DOHH2 (cell line): ENCODE data around the gene PAK2.

Source experiments
- EZH2phosphoT487 ChIP-seq: fragments of 200-600 bp; sonication (generic); IDR thresholded peaks from 2 replicates; pipeline ENCODE4 v1.6.1; 2017; ENCODE audit warnings: borderline replicate concordance, mild to moderate bottlenecking, antibody characterized with exemption, low read length, moderate library complexity, mixed read lengths
- TF ChIP-seq, protein P1 (sequence below): fragments of 200-600 bp; sonication (generic); IDR thresholded peaks from one replicate; pipeline ENCODE4 v1.5.1; 2014; ENCODE audit warnings: antibody characterized with exemption, mild to moderate bottlenecking, low read depth, low read length; ENCODE audit not compliant: poor library complexity, severe bottlenecking

DNA sequence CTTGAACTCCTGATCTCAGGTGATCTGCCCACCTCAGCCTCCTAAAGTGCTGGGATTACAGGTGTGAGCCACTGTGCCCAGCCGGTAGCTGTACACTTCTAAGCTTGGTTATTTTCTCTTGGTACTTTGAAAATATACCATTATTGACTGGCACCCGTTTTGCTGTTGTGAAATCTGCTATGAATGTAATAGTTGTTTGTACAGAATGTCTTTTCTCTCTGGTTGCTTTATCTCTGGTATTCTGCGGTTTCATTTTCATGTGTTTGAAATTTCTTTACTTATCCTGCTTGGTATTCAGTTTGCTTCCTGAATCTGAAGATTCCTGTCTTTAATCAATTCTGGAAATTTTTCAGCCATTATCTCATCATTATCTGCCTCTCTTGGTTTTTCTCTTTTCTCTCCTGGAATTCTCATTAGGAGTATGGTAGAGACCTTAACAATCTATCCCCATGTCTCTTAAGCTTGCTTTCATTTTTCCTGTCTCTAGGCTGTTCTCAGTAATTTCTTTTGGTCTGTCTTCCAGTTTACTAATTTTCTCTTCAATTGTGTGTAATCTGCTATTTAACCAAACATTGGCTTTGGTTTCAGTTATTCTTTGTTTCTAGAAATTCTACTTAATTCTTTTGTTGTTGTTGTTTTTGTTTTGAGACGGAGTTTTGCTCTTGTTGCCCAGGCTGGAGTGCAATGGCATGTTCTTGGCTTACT, 2.8 kb upstream of the PAK2 start:
- TF ChIP-seq, protein P1, sequence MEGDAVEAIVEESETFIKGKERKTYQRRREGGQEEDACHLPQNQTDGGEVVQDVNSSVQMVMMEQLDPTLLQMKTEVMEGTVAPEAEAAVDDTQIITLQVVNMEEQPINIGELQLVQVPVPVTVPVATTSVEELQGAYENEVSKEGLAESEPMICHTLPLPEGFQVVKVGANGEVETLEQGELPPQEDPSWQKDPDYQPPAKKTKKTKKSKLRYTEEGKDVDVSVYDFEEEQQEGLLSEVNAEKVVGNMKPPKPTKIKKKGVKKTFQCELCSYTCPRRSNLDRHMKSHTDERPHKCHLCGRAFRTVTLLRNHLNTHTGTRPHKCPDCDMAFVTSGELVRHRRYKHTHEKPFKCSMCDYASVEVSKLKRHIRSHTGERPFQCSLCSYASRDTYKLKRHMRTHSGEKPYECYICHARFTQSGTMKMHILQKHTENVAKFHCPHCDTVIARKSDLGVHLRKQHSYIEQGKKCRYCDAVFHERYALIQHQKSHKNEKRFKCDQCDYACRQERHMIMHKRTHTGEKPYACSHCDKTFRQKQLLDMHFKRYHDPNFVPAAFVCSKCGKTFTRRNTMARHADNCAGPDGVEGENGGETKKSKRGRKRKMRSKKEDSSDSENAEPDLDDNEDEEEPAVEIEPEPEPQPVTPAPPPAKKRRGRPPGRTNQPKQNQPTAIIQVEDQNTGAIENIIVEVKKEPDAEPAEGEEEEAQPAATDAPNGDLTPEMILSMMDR = no peak
- no peak for TF ChIP-seq EZH2phosphoT487
